Measurements from ENCODE around the gene MT2A. TPM values are rescaled to one million over a fixed set of nuclear protein-coding genes. Genes with fewer than 3 reads are reported as not detected.
A peak's percentile ranks its signal among the peaks of the same experiment; 100 is the strongest.

Gene MT2A
- total RNA-seq, 1 donor from 2014 or later = 5.7 TPM

DNA sequence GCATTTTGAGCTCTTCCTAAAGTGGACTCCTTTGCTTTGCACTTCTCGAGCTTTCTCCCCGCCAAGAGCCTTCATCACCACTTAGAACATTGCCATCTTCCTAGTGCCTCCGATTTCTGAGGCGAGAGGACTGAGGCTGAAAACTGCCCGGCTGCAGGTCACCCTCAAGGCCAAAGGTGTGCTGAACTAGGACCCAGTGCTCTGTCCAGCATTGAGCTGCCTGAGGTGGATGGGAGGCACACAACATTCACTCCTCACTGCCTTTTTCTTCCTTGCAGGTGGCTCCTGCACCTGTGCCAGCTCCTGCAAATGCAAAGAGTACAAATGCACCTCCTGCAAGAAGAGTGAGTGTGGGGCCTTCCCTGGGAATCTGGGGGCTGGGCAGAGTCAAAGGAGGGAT, 35.4 kb downstream of the MT2A start:
- H3K9me3 Mint-ChIP-seq = no peaks in the 10 kb centered on the region
- peak overlapping the region; percentile 20 for H3K4me3 Mint-ChIP-seq

DNA sequence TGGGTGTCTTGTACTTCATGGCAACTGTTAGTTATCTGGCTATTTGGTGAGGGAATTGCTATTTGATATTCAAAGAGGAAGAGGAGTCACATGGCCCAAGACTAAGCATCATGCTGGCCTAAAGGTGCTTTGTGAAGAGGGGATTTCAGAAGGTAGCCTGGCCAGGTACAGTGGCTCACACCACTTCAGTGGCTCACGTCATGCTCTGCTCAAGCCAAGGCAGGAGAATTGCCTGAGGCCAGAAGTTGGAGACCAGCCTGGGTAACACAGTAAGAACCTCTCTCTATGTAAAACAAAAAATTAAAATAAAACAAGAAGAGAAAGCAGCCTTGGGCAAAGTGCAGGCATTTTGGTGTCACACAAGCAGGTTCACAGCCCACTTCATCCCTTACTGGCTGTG, 36.9 kb downstream of the MT2A start:
- no peak overlapping the region for H3K4me3 Mint-ChIP-seq
- no peak for DNase-seq (ENCODE audit: low spot score in 2 of 2, unreplicated experiment in 2 of 2)
- H3K27me3 Mint-ChIP-seq (ENCODE audit: low read depth) = peaks cover 100% of the 10 kb centered on the region
- H3K27ac Mint-ChIP-seq = no peak overlapping the region
- H3K9me3 Mint-ChIP-seq = no peaks in the 10 kb centered on the region
- TF ChIP-seq, protein P1, sequence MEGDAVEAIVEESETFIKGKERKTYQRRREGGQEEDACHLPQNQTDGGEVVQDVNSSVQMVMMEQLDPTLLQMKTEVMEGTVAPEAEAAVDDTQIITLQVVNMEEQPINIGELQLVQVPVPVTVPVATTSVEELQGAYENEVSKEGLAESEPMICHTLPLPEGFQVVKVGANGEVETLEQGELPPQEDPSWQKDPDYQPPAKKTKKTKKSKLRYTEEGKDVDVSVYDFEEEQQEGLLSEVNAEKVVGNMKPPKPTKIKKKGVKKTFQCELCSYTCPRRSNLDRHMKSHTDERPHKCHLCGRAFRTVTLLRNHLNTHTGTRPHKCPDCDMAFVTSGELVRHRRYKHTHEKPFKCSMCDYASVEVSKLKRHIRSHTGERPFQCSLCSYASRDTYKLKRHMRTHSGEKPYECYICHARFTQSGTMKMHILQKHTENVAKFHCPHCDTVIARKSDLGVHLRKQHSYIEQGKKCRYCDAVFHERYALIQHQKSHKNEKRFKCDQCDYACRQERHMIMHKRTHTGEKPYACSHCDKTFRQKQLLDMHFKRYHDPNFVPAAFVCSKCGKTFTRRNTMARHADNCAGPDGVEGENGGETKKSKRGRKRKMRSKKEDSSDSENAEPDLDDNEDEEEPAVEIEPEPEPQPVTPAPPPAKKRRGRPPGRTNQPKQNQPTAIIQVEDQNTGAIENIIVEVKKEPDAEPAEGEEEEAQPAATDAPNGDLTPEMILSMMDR (IDR thresholded peaks at IDR 0.05; ENCODE audit: unreplicated experiment) = no peak
- H3K4me1 Mint-ChIP-seq = peaks cover 4% of the 10 kb centered on the region
- no peaks in the 10 kb centered on the region for H3K36me3 Mint-ChIP-seq

More for the DNA sequence above, 35.4 kb downstream of the MT2A start:
- peaks cover 4% of the 10 kb centered on the region for H3K4me1 Mint-ChIP-seq
- H3K36me3 Mint-ChIP-seq = no peaks in the 10 kb centered on the region
- peaks cover 100% of the 10 kb centered on the region for H3K27me3 Mint-ChIP-seq (ENCODE audit: low read depth)
- DNase-seq (ENCODE audit: low spot score in 2 of 2, unreplicated experiment in 2 of 2) = no peak
- TF ChIP-seq, protein P1 (IDR thresholded peaks at IDR 0.05; ENCODE audit: unreplicated experiment) = no peak
- H3K27ac Mint-ChIP-seq = no peak overlapping the region

DNA sequence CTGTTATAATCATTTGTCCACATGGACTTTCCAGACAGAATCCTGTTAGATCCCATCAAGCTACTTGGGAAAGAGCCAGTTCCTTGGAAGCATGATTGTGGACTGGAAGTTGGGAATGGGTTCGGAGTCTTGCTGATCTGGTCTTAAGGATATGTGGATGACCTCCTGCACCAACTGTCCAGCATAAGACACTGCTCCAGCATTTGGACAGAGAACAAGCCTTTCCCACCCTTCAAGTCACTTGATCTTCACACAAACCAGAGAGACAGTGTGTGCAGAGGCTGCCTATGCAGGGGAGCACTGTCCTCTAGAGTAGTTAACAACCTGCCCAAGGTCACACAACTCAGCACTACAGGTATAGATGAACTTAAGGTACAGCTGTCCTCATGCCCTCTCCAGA, 37.5 kb downstream of the MT2A start:
- DNase-seq (ENCODE audit: low spot score in 2 of 2, unreplicated experiment in 2 of 2) = no peak
- Mint-ChIP-seq H3K9me3 (no peaks in the 10 kb centered on the region), H3K4me1 (peaks cover 4% of the 10 kb centered on the region), H3K27ac (no peak overlapping the region), H3K27me3 (ENCODE audit: low read depth) (peaks cover 100% of the 10 kb centered on the region), H3K4me3 (no peak overlapping the region), H3K36me3 (no peaks in the 10 kb centered on the region)
- TF ChIP-seq, protein P1 (IDR thresholded peaks at IDR 0.05; ENCODE audit: unreplicated experiment) = no peak

DNA sequence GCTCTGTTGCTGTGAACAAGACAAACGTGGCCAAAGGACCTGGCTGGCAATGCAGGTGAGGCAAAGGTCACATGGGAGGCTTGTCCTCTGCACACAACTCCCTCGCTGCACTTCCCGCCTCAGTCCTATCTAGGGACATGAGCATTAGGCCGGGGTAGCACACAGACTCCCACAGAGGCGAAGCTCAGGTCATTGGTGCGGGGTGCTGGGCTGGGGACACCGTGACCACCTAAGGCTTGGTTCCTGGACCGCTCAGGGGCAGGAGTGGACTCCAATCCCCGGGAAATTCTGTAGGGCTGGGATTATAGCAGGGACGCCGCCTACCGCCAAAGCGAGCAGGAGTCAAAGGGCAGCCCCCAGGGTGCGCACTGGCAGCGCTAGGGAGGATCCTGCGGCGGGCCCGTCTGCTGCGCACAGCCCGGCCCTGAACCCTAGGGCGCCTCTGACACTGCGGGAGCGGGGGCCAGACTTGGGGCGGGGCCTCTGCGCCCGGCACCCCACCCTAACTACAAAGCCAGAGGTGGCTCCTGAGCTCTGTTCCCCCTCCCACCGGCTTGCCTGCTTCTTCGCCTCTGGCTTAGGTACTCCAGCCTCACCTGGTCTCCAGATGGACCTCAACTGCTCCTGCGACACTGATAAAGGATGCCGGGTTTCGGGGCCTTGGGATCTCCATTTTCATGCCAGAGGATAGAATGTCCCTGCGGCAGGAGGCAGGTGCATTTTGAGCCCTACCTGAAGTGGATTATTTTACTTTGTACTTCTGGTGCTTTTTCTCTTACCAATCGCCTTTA, 39.5 kb downstream of the MT2A start:
- H3K9me3 Mint-ChIP-seq = no peaks in the 10 kb centered on the region
- H3K4me3 Mint-ChIP-seq = no peak overlapping the region
- H3K36me3 Mint-ChIP-seq = no peaks in the 10 kb centered on the region
- TF ChIP-seq, protein P1 (IDR thresholded peaks at IDR 0.05; ENCODE audit: unreplicated experiment) = no peak
- no peak overlapping the region for H3K27ac Mint-ChIP-seq
- no peak for DNase-seq (ENCODE audit: low spot score in 2 of 2, unreplicated experiment in 2 of 2)
- H3K4me1 Mint-ChIP-seq = peaks cover 4% of the 10 kb centered on the region
- H3K27me3 Mint-ChIP-seq (ENCODE audit: low read depth) = peaks cover 100% of the 10 kb centered on the region

DNA sequence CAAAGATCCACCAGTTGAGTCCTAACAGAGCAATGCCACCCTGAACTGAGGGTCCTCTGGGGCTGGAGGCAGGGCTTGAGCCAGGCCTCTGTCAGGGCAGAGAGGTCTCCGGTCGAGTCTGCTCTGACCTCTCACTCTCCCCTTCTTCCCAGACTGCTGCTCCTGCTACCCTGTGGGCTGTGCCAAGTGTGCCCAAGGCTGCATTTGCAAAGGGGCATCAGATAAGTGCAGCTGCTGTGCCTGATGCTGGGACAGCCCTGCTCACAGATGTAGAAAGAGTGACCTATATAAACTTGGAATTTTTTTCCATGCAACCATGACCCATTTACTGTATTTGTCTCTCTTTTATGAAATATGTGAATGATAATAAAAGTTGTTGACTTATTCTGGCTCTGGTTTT, 40.9 kb downstream of the MT2A start:
- TF ChIP-seq, protein P1 (IDR thresholded peaks at IDR 0.05; ENCODE audit: unreplicated experiment) = no peak
- no peaks in the 10 kb centered on the region for H3K9me3 Mint-ChIP-seq
- no peaks in the 10 kb centered on the region for H3K36me3 Mint-ChIP-seq
- no peak overlapping the region for H3K4me3 Mint-ChIP-seq
- H3K4me1 Mint-ChIP-seq = no peaks in the 10 kb centered on the region
- H3K27me3 Mint-ChIP-seq (ENCODE audit: low read depth) = peaks cover 99% of the 10 kb centered on the region
- DNase-seq (ENCODE audit: low spot score in 2 of 2, unreplicated experiment in 2 of 2) = no peak
- no peak overlapping the region for H3K27ac Mint-ChIP-seq

Measured in mesothelial cell of epicardium (in vitro differentiated cells).